Ishikawa (cell line): ENCODE data around the gene CCL1.

ENCODE experiments used
- CEBPB ChIP-seq: IDR thresholded peaks from 2 replicates; pipeline ENCODE4 v1.6.1; 2012
- CREB1 ChIP-seq: IDR thresholded peaks from 2 replicates; pipeline ENCODE4 v1.6.1; 2012; ENCODE audit warnings: low read depth
- EGR1 ChIP-seq: IDR thresholded peaks from 2 replicates; pipeline ENCODE4 v1.6.1; 2012
- EP300 ChIP-seq: IDR thresholded peaks from 2 replicates; pipeline ENCODE4 v1.6.1; 2012; ENCODE audit warnings: borderline replicate concordance
- FOXM1 ChIP-seq: IDR thresholded peaks from 2 replicates; pipeline ENCODE4 v1.6.1; 2012; ENCODE audit warnings: low read depth, borderline replicate concordance
- NFIC ChIP-seq: IDR thresholded peaks from 2 replicates; pipeline ENCODE4 v1.6.1; 2012
- RAD21 ChIP-seq: IDR thresholded peaks from 2 replicates; pipeline ENCODE4 v1.6.1; 2012; ENCODE audit warnings: low read depth
- TAF1 ChIP-seq: IDR thresholded peaks from 2 replicates; pipeline ENCODE4 v1.6.1; 2012; ENCODE audit warnings: low read depth, mild to moderate bottlenecking
- TCF12 ChIP-seq: IDR thresholded peaks from 2 replicates; pipeline ENCODE4 v1.6.1; 2012; ENCODE audit warnings: low read depth
- YY1 ChIP-seq: IDR thresholded peaks from 2 replicates; pipeline ENCODE4 v1.6.1; 2012; ENCODE audit warnings: low read depth
- TF ChIP-seq, protein P1 (sequence below): IDR thresholded peaks from 2 replicates; pipeline ENCODE4 v1.6.1; 2012; ENCODE audit warnings: low read depth, mild to moderate bottlenecking
- TF ChIP-seq, protein P2 (sequence below): IDR thresholded peaks from 2 replicates; pipeline ENCODE4 v1.6.1; 2012
- TF ChIP-seq, protein P3 (sequence below): IDR thresholded peaks from 2 replicates; pipeline ENCODE4 v1.6.1; 2012

CCL1 gene

DNA sequence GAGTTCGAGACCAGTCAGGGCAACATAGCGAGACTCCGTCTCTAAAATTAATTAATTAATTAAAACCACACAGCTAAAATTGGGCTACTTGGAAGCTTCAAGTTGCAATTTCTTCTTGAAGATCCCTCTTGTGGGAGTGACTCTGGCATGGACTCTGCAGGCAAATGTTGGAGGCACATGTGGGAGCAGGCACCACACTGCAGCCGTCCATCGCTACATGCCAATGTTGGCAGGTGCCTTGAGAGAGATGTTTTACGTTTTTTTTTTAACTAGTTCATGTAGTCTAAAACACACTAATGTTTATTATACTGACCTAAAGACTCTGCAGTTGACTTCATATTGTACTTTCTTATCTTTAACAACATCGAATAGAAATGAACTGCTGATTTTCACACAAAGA lies 51.7 kb downstream of the CCL1 start:
- TF ChIP-seq, protein P1, sequence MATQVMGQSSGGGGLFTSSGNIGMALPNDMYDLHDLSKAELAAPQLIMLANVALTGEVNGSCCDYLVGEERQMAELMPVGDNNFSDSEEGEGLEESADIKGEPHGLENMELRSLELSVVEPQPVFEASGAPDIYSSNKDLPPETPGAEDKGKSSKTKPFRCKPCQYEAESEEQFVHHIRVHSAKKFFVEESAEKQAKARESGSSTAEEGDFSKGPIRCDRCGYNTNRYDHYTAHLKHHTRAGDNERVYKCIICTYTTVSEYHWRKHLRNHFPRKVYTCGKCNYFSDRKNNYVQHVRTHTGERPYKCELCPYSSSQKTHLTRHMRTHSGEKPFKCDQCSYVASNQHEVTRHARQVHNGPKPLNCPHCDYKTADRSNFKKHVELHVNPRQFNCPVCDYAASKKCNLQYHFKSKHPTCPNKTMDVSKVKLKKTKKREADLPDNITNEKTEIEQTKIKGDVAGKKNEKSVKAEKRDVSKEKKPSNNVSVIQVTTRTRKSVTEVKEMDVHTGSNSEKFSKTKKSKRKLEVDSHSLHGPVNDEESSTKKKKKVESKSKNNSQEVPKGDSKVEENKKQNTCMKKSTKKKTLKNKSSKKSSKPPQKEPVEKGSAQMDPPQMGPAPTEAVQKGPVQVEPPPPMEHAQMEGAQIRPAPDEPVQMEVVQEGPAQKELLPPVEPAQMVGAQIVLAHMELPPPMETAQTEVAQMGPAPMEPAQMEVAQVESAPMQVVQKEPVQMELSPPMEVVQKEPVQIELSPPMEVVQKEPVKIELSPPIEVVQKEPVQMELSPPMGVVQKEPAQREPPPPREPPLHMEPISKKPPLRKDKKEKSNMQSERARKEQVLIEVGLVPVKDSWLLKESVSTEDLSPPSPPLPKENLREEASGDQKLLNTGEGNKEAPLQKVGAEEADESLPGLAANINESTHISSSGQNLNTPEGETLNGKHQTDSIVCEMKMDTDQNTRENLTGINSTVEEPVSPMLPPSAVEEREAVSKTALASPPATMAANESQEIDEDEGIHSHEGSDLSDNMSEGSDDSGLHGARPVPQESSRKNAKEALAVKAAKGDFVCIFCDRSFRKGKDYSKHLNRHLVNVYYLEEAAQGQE = no peak
- TF ChIP-seq YY1 (no peak), CEBPB (no peak), FOXM1 (no peak), RAD21 (no peak), CREB1 (no peak), EGR1 (no peak), EP300 (no peak), TAF1 (no peak), NFIC (no peak), TCF12 (no peak)
- TF ChIP-seq, protein P2, sequence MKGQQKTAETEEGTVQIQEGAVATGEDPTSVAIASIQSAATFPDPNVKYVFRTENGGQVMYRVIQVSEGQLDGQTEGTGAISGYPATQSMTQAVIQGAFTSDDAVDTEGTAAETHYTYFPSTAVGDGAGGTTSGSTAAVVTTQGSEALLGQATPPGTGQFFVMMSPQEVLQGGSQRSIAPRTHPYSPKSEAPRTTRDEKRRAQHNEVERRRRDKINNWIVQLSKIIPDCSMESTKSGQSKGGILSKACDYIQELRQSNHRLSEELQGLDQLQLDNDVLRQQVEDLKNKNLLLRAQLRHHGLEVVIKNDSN = no peak
- TF ChIP-seq, protein P3, sequence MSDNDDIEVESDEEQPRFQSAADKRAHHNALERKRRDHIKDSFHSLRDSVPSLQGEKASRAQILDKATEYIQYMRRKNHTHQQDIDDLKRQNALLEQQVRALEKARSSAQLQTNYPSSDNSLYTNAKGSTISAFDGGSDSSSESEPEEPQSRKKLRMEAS = no peak
